SK-N-DZ (cell line): ENCODE results near the gene PAPPA.
A peak's percentile ranks its signal among the peaks of the same experiment; 100 is the strongest.

Experiments used
- DNase-seq: peaks from one replicate; pipeline ENCODE4 v3.0.0-alpha.2; 2015; ENCODE audit warnings: low spot score

Gene PAPPA

DNA sequence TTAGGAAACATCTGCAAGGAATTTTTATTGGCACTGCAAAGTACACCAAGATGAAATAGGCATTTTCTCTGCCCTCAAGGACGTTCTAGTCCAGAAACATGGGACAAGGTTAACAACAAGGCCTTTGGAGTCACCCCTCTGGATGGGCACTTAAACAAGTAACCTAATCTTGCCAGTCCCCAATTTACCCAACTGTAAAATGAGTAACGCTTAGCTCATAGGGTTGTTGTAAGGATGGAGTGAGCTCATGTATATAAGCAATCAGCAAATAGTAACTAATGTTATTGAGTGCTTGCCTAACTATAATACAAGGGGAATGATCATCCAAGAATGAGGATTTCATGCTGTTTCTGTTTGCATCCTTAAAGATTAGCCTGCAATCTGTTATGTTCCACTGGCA, 189.3 kb downstream of the PAPPA start:
- DNase-seq: no peak

DNA sequence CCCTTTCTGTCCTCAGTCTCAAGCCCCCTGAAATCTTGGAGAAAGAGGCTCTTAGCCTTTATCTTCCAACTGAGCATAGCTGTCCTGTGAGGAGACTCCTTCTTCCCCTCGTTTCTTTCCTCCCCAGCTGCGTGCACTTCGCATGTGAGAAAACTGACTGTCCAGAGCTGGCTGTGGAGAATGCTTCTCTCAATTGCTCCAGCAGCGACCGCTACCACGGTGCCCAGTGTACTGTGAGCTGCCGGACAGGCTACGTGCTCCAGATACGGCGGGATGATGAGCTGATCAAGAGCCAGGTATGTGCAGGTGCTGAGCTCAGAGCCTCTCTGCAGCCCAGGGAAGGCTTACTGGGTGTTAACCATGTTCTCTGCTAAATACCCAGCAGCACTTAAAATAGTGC, 190.8 kb downstream of the PAPPA start:
- DNase-seq: no peak

DNA sequence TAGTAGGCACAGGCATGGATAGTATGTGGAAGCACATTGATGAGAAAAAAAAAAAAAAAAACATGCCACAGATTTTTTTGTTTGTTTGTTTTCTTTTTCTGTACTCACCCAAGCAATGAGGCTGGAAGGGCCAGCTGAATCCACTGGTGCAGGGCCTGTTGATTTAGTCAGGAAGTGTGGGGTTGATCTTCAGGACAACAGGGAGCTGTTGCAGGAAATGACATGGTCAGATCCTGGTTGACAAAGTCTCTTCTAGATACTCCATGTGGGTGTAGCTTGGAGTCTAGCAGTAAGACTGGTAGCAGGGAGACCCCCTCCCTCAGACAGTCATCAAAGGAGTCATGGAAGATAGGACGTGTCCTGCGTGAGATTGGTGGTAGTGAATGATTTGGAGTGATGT, 191.8 kb downstream of the PAPPA start:
- DNase-seq: no peak

DNA sequence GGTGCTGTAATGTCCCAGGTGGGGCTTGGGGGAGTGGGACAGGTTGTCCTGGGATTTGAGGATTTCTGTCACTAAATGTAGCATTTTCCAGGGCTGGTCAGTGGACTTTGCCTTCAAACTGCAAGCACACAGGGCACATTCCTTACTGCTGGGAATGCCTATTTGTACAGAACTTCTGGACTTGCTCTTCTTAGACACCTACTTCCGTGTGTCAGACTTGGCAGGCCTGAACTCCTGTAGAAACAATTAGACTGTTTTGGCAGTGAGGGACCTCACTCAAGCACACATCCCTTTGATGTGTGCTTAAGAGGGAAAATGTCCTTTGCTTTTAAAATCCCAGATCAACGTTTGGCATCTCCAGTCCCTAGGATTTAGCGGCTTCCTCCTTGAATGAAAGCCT, 192.2 kb downstream of the PAPPA start:
- no peak for DNase-seq

DNA sequence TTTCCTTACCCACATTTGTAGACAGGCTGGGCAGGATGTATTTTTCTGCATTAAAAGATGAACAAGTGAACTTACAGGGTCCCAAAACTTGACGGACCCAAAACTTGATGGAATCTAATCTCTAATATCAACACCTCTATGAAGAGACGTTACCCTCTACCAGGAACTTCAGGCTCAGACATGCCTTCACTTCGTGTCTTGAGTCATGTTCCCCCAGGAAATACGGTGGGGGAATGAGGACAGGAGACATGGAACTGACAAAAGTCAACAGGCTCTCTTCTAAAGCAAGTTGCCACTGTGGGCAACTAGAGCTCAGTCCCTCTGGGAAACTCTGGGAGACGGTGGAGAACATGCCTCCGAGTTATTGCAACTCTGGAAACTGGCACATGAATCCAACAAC, 196.1 kb downstream of the PAPPA start:
- DNase-seq: no peak

DNA sequence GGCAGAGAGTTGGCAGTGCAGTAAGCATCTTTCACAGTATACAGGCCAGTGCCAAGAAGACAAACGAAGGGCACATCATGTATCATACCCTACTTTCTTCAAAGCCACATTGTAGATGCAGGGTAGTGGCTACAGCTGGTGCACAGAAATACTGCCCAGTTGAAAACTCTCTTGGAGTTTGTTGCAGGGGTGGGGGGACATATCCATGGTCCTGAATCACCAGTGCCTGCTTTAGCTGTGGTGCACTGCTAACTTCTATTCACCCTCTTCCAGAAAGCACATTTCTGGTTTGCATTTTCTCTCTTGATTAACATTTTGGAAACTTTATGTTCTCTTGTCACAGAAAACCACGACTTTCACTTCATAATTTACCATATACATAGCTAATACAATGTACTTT, 196.6 kb downstream of the PAPPA start:
- DNase-seq: no peak

DNA sequence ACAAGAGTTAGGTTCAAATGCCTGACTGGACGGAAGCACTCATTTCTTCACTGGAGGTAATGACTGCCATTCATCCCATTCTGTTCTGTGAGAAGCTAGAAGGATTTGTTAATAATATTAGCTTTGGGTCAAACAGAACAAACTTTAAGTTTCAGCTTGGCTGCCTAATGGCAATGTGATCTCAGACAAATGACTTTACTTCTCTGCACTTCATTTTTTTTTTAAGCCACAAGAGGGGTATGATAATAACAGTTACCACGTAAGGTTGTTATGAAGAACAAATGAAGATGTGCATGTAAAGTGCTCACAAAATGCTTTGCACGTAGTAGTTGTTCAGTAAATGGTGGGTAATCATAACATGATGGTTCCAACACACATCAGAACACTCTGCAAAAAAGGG, 199.4 kb downstream of the PAPPA start:
- no peak for DNase-seq

DNA sequence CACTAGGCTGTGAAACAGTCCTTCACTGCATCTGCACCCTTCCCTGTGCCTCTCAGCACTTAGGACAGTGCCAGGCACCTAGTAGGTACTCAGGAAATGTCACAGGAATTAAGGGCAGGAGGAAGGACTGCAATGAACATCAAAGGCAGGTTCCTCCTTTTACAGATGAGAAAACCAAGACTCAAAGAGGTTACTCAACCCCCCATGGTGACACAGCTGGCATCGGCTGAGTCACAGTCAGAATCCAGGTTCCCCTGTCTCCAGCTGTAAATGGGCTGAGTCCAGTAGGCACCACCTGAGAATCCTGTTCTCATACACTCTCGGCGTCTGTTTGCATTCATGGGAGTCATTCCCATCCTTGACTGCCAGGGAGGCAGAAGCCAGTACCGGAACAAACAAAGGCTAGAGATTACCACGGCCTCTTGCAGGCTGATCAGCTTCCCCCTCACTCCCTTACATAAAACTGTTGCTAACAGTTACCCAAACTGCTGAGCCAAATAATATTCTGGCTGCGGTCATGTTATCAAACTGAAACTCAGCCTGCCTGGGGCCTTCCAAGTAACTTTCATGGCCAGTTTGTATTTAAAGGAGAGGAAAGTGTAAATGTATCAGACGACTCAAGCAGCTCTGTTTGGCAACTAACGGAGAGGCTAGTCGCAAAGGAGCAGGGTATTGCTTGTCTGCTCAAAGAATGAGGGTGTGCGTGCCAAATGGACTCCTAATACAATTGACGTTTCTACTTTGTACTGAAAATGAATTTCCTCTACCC, 201.7 kb downstream of the PAPPA start:
- DNase-seq: no peak

DNA sequence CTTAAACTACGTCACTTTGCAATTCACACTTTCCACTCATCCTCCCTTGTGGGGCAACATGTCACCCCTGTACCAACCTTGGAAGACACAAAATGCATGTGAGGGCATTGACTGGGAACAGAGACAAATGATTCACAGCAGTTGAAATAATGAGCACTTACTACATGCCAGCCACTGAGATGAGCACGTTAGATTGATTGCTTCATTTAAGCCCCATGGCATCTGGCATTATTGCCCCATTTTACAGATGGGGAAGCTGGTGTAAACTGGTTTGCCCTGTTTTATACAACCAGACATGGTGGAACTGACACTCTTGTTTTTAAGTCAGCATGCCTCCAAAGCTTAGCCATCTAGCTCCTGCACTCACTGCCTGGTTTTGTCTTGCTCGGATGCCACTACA, 204.7 kb downstream of the PAPPA start:
- DNase-seq: no peak

DNA sequence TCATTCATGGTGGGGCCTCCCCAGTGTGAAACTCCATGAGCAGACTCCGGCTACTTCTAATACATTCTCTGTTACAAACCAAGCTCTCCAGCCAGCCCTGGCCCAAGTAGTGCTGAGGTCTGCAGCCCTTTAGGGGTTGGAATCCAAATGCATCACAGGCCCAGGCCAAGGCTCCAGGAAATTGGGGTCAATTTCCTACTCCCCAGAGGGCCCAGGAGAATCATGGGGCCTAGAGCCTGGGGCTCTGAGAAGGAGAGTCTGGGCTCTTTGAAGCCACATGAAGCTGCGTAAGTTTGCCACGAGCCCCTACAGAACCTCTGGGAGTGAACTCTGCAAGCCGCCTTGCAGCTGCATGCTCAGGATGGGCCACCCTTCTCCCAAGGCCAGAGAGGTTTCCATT, 206.4 kb downstream of the PAPPA start:
- no peak for DNase-seq

DNA sequence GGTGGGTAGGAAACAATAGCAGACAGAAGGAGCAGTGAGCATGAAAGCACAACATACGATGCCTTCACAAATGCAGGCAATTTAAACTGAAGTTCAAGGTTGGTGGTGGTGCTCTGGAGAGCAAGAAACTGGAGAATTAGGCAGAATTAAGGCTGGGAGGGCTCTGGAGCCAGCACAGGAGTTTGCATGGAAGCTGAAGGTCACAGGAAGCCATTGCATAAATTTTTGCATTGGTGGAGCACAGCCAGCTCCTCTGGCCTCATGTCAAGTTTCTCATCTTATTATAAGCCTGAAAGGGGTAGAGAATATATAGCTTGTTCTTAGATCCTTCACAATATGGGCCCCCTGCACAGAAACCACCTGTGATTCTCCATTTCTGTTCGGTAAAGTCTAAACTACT, 207.4 kb downstream of the PAPPA start:
- DNase-seq: no peak

DNA sequence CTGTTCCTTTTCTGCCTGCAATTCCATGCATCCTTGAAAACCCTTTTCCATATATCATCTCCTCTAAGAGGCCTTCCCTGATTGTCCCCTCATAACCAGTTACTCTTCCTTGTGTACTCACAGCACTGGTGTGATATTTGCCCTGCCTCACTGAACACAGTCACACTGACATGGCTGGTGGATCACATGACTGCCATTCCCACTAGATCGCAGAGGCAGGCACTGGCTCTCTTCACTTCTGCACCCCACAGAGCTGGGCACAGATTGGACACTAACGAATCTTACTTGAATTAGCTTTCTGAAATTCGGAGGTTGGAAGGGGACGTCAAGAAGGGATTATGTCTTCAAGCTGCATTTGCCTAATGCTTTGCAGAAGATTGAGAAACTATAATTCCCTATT, 208.0 kb downstream of the PAPPA start:
- DNase-seq: no peak

DNA sequence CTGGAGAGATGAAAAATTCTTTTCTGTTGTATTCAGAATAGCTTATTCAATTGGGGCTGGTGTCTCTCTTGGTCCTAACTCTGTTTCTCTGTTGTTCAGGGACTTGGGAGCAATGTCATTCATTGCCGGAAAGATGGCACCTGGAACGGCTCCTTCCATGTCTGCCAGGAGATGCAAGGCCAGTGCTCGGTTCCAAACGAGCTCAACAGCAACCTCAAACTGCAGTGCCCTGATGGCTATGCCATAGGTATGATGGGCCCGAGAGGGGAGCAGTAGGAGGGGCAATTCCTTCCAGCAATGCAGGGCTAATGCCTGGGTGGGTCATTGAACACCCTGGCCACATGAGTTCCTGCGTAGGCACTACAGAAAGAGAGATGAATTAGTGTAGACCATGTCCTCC, 208.9 kb downstream of the PAPPA start:
- DNase-seq: no peak

DNA sequence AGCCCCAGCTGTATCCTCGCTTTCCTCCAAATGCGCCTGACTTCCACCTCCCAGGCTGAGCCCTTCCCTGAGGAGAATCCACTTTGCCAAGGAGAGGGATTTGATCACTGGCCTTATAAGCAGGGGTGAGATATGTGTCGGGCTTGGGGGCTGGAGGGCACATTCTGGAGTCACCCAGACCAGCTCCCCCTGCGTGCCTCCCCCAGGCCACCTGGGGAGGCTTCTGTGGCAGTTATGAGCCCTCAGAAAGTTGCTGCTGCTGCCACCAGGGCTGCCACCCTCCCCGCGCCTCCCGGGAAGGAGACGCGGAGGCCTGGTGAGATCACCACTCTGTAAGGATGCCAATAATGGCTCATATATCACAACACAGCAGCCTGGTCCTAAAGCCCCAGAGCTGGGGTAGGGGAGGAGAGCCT, 211.5 kb downstream of the PAPPA start:
- DNase-seq: no peak

DNA sequence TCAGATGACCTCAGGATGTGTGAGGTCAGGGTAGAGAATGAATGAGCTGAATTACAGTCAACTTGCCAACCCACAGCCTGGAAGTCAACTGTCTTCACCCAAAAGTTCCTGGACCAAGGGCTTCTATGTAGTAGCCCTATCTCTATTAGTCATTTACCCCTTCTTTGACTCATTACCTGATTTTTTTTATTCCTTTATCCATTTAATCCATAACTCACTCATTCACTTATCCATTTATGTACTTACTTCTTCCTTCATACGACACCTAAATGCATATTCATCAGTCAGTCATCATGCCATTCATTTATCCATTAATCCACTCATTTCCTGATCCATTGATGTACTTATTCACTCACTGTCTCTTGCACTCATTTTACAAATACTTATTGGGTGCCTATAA, 212.7 kb downstream of the PAPPA start:
- no peak for DNase-seq

DNA sequence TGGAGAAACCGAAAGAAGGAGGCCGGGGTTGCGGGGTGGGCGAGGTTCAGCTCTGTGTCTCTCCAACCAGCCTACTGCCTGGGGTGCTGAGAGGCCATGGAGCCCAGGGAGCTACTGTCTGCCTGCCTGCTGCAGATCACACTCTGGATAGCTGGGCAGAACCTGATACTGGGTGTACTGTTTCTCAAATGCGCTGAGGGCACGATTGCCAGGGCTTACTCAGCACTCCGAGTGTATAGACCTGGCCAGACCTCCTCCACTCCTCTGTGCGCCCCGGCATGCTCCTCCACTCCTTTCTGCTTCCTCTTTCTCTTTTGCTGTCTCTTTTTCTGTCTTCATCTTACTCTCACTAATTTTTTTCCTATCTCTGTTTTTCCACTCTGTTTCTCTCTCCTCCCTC, 215.1 kb downstream of the PAPPA start:
- DNase-seq: no peak

DNA sequence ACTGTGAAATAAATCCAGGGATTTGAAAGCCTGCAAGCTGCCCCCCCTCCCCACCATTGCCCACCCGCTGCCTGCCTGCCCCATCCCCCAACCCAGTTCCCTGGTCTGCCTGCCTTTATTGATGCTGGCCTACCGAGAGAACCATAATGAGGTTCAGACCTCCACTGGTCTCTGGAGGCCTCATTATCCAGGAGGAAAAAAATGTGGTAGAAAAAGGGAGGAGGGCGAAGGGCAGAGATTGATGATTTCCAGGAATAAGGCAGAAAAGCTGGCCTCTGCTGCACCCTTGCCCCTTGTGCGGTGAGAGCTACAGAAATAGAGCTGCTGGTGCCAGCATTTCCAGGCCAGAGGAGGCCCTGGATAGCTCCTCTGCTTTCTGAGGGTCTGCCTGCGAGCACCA, 216.1 kb downstream of the PAPPA start:
- peak; percentile 56 for DNase-seq

DNA sequence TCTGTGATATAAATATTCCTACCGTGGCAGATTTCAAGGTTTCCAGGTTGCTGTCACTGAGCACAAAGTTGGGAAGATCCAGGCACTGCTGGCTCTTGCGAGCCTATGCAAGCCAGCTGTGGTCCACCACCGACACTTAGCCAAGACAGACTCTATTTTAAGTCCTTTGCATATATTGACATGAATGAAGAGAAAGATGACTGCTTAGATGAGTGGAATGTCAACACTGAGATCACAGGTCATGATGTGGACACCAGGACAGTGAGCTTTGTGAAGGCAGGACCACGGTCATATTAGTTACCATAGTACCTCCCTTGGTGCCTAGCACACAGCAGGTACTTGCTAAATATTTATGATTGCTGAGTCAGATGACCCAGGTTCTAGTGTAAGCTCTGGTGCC, 217.0 kb downstream of the PAPPA start:
- DNase-seq: no peak

DNA sequence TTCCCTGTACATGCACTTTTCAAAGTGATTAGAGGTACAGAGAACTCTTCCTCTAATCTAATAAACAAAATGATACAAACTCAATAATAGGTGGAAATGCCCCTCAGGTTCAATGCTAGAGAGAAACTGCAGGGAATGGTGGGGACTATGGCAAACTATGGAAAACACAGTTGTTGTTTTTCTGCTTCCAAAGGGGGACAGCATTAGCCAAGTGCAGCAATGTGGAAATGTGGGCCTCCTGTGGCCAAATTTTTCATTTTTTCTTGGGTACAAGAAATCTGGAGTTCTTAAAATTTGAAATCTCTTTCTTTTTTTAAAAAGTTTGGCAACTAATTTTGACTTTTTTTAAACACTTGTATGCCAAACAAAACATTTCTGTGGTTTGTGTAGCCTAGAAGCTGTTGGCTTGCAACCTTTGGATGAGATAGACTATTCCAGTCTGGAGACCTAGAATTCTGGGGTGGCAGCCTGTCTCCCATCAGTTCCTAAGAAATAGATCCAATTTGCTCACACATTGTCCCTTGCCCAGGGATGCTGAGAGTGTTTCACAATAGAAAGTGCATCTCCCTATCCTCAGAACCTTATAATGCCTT, 218.6 kb downstream of the PAPPA start:
- DNase-seq: no peak

DNA sequence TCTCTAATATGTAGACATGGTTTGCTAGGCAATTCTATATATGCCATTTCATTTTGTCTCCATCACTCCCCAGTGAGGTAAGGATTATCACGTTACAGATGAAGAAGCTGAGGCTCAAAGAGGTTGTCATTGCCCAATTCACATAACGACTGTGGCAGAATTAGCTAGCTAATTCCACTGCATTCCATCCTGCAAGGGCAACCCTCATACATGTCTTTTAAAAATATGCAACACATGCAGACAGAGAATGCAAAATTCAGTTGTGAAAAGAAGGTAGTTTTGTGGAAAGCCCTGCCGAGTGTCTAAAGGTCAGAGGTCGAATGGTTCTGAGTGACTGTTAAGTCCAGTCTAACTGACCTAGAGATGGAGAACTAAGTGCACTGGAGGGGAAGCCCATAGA, 219.2 kb downstream of the PAPPA start:
- no peak for DNase-seq

DNA sequence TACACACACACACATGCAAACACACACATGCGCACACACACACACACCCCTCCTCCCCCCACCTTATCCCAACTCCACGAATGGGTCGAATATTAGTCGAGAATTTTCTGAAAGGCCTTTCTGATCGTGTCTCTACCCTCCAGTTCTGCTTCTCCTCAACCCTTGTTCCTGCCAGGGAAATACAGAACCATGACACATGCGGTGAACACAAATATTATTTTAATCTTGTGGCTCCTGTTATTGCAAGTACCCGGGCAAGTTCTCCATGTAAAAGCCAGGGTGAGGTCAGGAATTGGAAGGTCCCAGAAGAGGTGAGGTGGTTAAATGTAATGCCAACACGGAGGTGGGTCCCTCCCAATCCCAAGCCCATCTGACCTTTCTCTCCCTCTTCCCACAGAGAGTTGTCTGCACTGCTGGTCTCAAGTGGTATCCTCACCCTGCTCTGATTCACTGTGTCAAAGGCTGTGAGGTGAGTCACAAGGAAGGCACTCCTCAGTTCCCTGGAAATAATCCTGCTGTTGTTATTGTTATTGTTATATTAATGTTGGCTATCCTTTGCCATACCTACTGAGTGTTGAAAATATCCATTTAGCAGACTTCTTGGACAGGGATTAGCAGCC, 223.7 kb downstream of the PAPPA start:
- no peak for DNase-seq

DNA sequence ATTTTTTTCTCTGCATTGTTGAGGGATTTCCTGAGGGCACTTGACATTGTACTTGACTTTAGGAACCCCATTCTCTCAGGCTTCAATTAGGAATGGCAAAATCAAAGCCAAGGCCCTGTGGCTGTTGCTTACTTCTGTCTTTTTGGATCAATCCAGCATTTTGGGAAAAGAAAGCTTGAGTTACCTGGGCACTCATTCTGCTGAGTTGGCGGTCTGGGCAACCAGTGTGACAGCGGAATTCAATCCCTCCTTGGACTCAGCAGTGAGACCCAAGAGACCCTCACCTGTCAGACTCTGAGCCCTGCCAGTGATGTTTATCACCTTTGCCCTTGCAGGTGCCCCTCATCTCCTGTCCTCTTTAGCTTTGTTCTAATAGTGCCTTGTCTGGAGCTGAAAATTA, 225.3 kb downstream of the PAPPA start:
- no peak for DNase-seq

DNA sequence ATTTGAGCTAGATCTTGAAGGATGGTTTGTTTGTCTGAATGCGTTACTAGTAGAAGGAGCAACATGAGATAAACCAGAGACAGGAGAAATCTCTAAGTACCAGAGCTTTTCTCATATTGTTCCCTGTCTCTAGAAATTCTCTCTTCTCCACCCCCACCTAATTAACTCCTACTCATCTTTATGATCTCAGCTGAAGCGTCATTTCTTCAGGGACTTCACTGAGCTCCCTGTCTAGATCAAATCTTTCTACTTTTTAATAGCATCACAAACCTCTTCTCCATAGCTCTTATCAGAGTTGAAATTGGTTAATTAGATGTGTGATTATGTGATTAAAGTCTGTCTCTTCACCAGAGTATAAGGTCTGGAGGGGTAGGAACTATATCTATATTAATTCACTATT, 226.2 kb downstream of the PAPPA start:
- DNase-seq: peak; percentile 60
